HepG2 (cell line): Measurements from ENCODE around the gene PIK3R1. TPM values are rescaled to one million over a fixed set of nuclear protein-coding genes. Genes with fewer than 3 reads are reported as not detected.

Experiments used
- AGO2 ChIP-seq: fragments of 200-400 bp; formaldehyde crosslinking; optimal IDR thresholded peaks from 2 replicates; pipeline ENCODE3; 2017; ENCODE audit warnings: mild to moderate bottlenecking, low read depth, low read length, moderate library complexity
- ASH2L ChIP-seq: fragments of 300-600, 200-600 bp; sonication (generic); IDR thresholded peaks from 2 replicates; pipeline ENCODE4 v1.7.0; 2017; ENCODE audit warnings: low read depth, mild to moderate bottlenecking, moderate library complexity, mixed read lengths, low read length; ENCODE audit not compliant: insufficient read length
- CBX2 ChIP-seq, 2 experiments: fragments of 200-600 bp in 1 of 2; sonication (generic); formaldehyde crosslinking in 1 of 2; IDR thresholded peaks; 2 replicates each; pipeline versions ENCODE4 v1.7.0 to v1.8.1; 2018 to 2022; ENCODE audit warnings: low read depth in 2 of 2, low read length in 1 of 2, mild to moderate bottlenecking in 1 of 2, missing genetic modification reagents in 1 of 2
- DMAP1 ChIP-seq: IDR thresholded peaks from 2 replicates; pipeline ENCODE4 v1.6.1; 2016
- ELF3 ChIP-seq: IDR thresholded peaks from 2 replicates; pipeline ENCODE4 v1.6.1; 2016; ENCODE audit warnings: missing genetic modification reagents, missing compliant biosample characterization
- KDM2A ChIP-seq: sonication (generic); formaldehyde crosslinking; IDR thresholded peaks from 2 replicates; pipeline ENCODE4 v1.4.0; 2020; ENCODE audit warnings: low read depth, missing genetic modification reagents, borderline replicate concordance
- MXD4 ChIP-seq: IDR thresholded peaks from 2 replicates; pipeline ENCODE4 v1.6.1; 2016; ENCODE audit warnings: mild to moderate bottlenecking, missing biosample characterization, missing genetic modification reagents
- NR1H2 ChIP-seq: sonication (generic); formaldehyde crosslinking; IDR thresholded peaks from 2 replicates; pipeline ENCODE4 v1.8.1; 2022; ENCODE audit warnings: low read depth, missing genetic modification reagents, borderline replicate concordance
- PHF20 ChIP-seq: sonication (generic); formaldehyde crosslinking; IDR thresholded peaks from 2 replicates; pipeline ENCODE4 v1.5.0; 2020; ENCODE audit warnings: mild to moderate bottlenecking, missing genetic modification reagents
- POLR2AphosphoS2 ChIP-seq: IDR thresholded peaks from 2 replicates; pipeline ENCODE4 v1.6.1; 2011; ENCODE audit warnings: low read depth, low read length, improper control_type of control experiment
- POLR2G ChIP-seq: fragments of 200-400 bp; formaldehyde crosslinking; IDR thresholded peaks from 2 replicates; pipeline ENCODE4 v1.6.1; 2018; ENCODE audit warnings: mild to moderate bottlenecking, low read depth, low read length, moderate library complexity
- SPEN ChIP-seq: sonication (generic); formaldehyde crosslinking; IDR thresholded peaks from 2 replicates; pipeline ENCODE4 v1.5.1; 2020; ENCODE audit warnings: low read depth, mild to moderate bottlenecking, missing genetic modification reagents
- ZMYM4 ChIP-seq: sonication (generic); formaldehyde crosslinking; IDR thresholded peaks from 2 replicates; pipeline ENCODE4 v1.8.1; 2023; ENCODE audit warnings: mild to moderate bottlenecking, missing genetic modification reagents
- ZNF124 ChIP-seq: sonication (generic); formaldehyde crosslinking; IDR thresholded peaks from 2 replicates; pipeline ENCODE4 v1.4.0; 2020; ENCODE audit warnings: missing genetic modification reagents
- ZNF251 ChIP-seq: sonication (generic); formaldehyde crosslinking; IDR thresholded peaks from 2 replicates; pipeline ENCODE4 v1.9.0; 2021; ENCODE audit warnings: mild to moderate bottlenecking, missing genetic modification reagents
- ZNF317 ChIP-seq: sonication (generic); formaldehyde crosslinking; IDR thresholded peaks from 2 replicates; pipeline ENCODE4 v1.5.0; 2020; ENCODE audit warnings: mild to moderate bottlenecking, missing genetic modification reagents
- ZNF484 ChIP-seq: sonication (generic); formaldehyde crosslinking; IDR thresholded peaks from 2 replicates; pipeline ENCODE4 v1.5.1; 2020; ENCODE audit warnings: mild to moderate bottlenecking, low read depth, missing genetic modification reagents, borderline replicate concordance
- ZNF570 ChIP-seq: sonication (generic); formaldehyde crosslinking; IDR thresholded peaks from 2 replicates; pipeline ENCODE4 v1.4.0; 2020; ENCODE audit warnings: mild to moderate bottlenecking, missing genetic modification reagents, borderline replicate concordance
- ZNF83 ChIP-seq: sonication (generic); formaldehyde crosslinking; IDR thresholded peaks from 2 replicates; pipeline ENCODE4 v1.4.0; 2020; ENCODE audit warnings: missing genetic modification reagents, mild to moderate bottlenecking, borderline replicate concordance
- polyA plus RNA-seq, 8 experiments: library from polyadenylated mRNA; depleted of rRNA in 3 of 8; stranded (reverse) in 7 of 8; unstranded in 1 of 8; fragments of >200 nt; fragmentation: Illumina TruSeq in 4 of 8; extraction: Trizol in 4 of 8; gene quantifications; 2 replicates each; pipeline versions ENCODE4 v1.2.1 to v1.2.3, GENCODE V29; 2011 to 2016; ENCODE audit warnings: low read depth in 4 of 8, missing spikeins in 1 of 8, mixed read lengths in 1 of 8; ENCODE audit not compliant: insufficient read depth in 1 of 8
- total RNA-seq, 5 experiments: library from RNA; depleted of rRNA; stranded (reverse); fragments of >200 nt; fragmentation: Illumina TruSeq; extraction: Trizol; gene quantifications; 2 replicates each; pipeline ENCODE4 v1.2.3, GENCODE V29; 2016; ENCODE audit warnings: low read depth in 1 of 5
- TF ChIP-seq, protein P1 (sequence below): sonication (generic); formaldehyde crosslinking; IDR thresholded peaks from 2 replicates; pipeline ENCODE4 v1.4.0; 2020; ENCODE audit warnings: mild to moderate bottlenecking, missing genetic modification reagents
- TF ChIP-seq, protein P2 (sequence below): sonication (generic); formaldehyde crosslinking; IDR thresholded peaks from 2 replicates; pipeline ENCODE4 v1.4.0; 2020; ENCODE audit warnings: mild to moderate bottlenecking, missing genetic modification reagents
- TF ChIP-seq, protein P3 (sequence below): sonication (generic); formaldehyde crosslinking; IDR thresholded peaks from 2 replicates; pipeline ENCODE4 v1.5.1; 2020; ENCODE audit warnings: missing genetic modification reagents, mild to moderate bottlenecking, borderline replicate concordance

The PIK3R1 gene
- total and polyA plus RNA-seq, 2 of the 13 experiments (the other 11 are each of a cell fraction or from before 2014, with no cell fraction given), result 8.4 to 21.3 TPM

DNA sequence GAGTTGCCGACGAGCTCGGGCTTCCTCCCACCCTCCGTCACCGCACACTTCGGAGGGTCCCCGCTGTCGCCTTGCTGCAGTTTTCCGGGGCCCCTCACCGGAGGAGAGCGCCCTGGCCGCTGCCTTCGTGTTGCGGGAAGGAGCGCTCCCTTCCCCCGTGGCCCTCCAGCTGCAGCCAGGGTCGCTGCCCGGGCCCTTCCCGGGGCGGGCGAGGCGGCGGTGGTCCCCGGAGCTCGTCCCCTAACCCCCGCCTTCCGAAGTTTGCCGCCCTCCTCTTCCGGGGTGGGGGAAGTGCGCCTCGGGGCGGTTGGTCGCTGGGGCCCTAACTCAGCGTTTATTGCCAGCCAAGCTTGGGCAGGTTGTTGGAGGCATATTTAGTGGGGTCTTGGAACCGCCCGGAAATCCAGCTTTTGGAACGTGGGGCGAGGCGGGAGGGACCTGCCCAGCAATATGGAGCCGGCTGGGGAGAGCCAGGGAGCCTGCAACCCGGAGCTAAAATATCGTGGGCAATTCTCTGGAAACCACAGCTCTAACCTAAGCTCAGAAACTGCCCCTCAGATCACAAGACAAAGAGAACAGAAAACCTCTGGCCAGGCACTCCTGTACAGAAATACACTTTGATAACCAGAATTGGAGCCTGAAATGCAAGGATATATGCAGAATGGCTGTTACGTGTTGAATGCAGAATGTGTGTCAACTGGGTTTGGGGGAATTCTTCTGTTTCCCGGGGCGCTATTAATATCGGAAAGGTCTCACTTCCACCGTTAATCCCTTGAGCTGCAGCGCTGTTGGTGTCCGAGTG lies 890 bp downstream of the PIK3R1 start (continued):
- TF ChIP-seq, protein P1, sequence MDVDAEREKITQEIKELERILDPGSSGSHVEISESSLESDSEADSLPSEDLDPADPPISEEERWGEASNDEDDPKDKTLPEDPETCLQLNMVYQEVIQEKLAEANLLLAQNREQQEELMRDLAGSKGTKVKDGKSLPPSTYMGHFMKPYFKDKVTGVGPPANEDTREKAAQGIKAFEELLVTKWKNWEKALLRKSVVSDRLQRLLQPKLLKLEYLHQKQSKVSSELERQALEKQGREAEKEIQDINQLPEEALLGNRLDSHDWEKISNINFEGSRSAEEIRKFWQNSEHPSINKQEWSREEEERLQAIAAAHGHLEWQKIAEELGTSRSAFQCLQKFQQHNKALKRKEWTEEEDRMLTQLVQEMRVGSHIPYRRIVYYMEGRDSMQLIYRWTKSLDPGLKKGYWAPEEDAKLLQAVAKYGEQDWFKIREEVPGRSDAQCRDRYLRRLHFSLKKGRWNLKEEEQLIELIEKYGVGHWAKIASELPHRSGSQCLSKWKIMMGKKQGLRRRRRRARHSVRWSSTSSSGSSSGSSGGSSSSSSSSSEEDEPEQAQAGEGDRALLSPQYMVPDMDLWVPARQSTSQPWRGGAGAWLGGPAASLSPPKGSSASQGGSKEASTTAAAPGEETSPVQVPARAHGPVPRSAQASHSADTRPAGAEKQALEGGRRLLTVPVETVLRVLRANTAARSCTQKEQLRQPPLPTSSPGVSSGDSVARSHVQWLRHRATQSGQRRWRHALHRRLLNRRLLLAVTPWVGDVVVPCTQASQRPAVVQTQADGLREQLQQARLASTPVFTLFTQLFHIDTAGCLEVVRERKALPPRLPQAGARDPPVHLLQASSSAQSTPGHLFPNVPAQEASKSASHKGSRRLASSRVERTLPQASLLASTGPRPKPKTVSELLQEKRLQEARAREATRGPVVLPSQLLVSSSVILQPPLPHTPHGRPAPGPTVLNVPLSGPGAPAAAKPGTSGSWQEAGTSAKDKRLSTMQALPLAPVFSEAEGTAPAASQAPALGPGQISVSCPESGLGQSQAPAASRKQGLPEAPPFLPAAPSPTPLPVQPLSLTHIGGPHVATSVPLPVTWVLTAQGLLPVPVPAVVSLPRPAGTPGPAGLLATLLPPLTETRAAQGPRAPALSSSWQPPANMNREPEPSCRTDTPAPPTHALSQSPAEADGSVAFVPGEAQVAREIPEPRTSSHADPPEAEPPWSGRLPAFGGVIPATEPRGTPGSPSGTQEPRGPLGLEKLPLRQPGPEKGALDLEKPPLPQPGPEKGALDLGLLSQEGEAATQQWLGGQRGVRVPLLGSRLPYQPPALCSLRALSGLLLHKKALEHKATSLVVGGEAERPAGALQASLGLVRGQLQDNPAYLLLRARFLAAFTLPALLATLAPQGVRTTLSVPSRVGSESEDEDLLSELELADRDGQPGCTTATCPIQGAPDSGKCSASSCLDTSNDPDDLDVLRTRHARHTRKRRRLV (CRISPR knock-in tag), result 0 out of 2 replicates have a peak, but pooled peaks have one; percentile 38
- TF ChIP-seq POLR2G, result 0 out of 2 replicates have a peak, but pooled peaks have one; percentile 46
- peak; percentile 70 for TF ChIP-seq ASH2L
- no peak for TF ChIP-seq ZNF570
- TF ChIP-seq, protein P2, sequence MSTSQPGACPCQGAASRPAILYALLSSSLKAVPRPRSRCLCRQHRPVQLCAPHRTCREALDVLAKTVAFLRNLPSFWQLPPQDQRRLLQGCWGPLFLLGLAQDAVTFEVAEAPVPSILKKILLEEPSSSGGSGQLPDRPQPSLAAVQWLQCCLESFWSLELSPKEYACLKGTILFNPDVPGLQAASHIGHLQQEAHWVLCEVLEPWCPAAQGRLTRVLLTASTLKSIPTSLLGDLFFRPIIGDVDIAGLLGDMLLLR (CRISPR knock-in tag), result 0 out of 2 replicates have a peak, but pooled peaks have one; percentile 29
- TF ChIP-seq SPEN (CRISPR knock-in tag), result peak; percentile 45; the same call in 1 of the 2 replicates
- no peak for TF ChIP-seq MXD4 (CRISPR knock-in tag)
- peak; percentile 52; the same call in 1 of the 2 replicates for TF ChIP-seq ZNF124 (CRISPR knock-in tag)
- TF ChIP-seq PHF20, result peak; percentile 49; the same call in 1 of the 2 replicates
- peak; percentile 78 for TF ChIP-seq AGO2
- TF ChIP-seq POLR2AphosphoS2, result no peak
- TF ChIP-seq ZNF83 (CRISPR knock-in tag), result no peak
- TF ChIP-seq NR1H2 (CRISPR knock-in tag), result no peak
- TF ChIP-seq, protein P3, sequence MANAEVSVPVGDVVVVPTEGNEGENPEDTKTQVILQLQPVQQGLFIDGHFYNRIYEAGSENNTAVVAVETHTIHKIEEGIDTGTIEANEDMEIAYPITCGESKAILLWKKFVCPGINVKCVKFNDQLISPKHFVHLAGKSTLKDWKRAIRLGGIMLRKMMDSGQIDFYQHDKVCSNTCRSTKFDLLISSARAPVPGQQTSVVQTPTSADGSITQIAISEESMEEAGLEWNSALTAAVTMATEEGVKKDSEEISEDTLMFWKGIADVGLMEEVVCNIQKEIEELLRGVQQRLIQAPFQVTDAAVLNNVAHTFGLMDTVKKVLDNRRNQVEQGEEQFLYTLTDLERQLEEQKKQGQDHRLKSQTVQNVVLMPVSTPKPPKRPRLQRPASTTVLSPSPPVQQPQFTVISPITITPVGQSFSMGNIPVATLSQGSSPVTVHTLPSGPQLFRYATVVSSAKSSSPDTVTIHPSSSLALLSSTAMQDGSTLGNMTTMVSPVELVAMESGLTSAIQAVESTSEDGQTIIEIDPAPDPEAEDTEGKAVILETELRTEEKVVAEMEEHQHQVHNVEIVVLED (CRISPR knock-in tag), result peak; percentile 21; the same call in 1 of the 2 replicates
- TF ChIP-seq ELF3 (CRISPR knock-in tag), result 0 out of 2 replicates have a peak, but pooled peaks have one; percentile 24
- no peak for TF ChIP-seq ZNF251 (CRISPR knock-in tag)
- 0 out of 2 replicates have a peak, but pooled peaks have one; percentile 6 for TF ChIP-seq ZNF317 (CRISPR knock-in tag)
- TF ChIP-seq ZMYM4 (CRISPR knock-in tag), result peak; percentile 60
- TF ChIP-seq DMAP1 (CRISPR knock-in tag), result peak; percentile 39; the same call in 1 of the 2 replicates
- TF ChIP-seq KDM2A (CRISPR knock-in tag), result peak; percentile 77
- 0 out of 2 replicates have a peak, but pooled peaks have one; percentile 10 for TF ChIP-seq ZNF484
- TF ChIP-seq CBX2 (IDR thresholded peaks at IDR 0.05; ENCODE audit: low read depth, low read length), result no peak
- TF ChIP-seq CBX2 (CRISPR knock-in tag; IDR thresholded peaks at IDR 0.05; ENCODE audit: low read depth), result 0 out of 2 replicates have a peak, but pooled peaks have one; percentile 10
